Measurements from ENCODE around the gene CDC42EP2. TPM values are rescaled to one million over a fixed set of nuclear protein-coding genes. Genes with fewer than 3 reads are reported as not detected.

The CDC42EP2 gene, protein sequence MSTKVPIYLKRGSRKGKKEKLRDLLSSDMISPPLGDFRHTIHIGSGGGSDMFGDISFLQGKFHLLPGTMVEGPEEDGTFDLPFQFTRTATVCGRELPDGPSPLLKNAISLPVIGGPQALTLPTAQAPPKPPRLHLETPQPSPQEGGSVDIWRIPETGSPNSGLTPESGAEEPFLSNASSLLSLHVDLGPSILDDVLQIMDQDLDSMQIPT
- 1 to 10 TPM; 7.7 to 8.7 TPM for total RNA-seq

DNA sequence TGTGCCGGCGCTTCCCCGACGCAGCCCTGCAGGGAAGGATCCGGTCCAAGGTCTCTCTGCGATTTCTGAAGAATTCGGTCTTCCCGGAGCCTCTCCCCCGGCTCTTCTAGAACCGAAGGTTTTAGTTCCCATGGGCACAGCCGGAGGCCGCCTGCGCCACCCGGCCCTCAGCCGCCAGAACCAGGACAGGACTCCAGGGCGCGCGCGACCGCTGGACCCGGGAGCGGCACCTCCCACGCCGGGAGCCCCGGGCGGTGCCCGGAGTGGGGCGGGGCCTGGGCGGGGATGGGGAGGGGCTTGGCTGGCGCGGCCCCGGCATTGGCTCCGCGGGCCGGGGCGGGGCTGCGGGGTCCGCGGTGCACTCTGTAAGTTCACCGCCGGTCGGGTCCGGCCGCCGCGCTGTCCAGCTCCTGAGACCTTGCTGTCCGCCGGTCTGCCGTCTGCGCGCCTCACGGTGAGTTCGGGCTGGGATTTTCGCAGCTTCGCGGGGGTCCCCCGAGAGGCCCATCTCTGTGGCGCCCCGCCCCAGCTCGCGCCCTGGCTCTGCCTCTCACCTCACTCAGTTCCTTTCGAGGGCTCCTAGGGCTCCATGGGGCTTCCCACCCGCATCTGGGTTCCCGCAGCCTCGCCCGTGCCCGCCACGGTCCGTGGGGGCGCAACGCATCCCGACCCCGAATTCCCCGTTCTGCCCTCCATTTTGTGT, at the start of gene CDC42EP2:
Gene CDC42EP2 (plus strand): TSS at position 366 of the 703 bp plus-strand sequence. CDS start 6,033 bp downstream, outside the sequence.
- intact Hi-C loops (cut with DNase I): loop anchor here (1.0 to 5.0 kb wide), 2 partner anchors 36 to 87 kb away; no protein-coding TSS in a partner anchor
- Histone ChIP-seq H3K27ac (peak within 1 kb of the TSS; percentile 84 to 86), H3K36me3 (no peaks in the 10 kb centered on the region), H3K9me3 (no peaks in the 10 kb centered on the region), H3K27me3 (replicated peaks; ENCODE audit: insufficient read depth) (no peaks in the 10 kb centered on the region), H3K4me3 (peak within 1 kb of the TSS; percentile 65 to 85), H3K4me1 (replicated peaks) (no peaks in the 10 kb centered on the region)
- under 1% methylated on average over 42 of the region's 74 CpGs for WGBS
- peak; percentile 79 for DNase-seq (ENCODE audit: low spot score)
- TF ChIP-seq POLR2A (IDR thresholded peaks at IDR 0.05) (peak; percentile 77), POLR2AphosphoS5 (IDR thresholded peaks at IDR 0.05) (peak; percentile 37)
- TF ChIP-seq, protein P1, sequence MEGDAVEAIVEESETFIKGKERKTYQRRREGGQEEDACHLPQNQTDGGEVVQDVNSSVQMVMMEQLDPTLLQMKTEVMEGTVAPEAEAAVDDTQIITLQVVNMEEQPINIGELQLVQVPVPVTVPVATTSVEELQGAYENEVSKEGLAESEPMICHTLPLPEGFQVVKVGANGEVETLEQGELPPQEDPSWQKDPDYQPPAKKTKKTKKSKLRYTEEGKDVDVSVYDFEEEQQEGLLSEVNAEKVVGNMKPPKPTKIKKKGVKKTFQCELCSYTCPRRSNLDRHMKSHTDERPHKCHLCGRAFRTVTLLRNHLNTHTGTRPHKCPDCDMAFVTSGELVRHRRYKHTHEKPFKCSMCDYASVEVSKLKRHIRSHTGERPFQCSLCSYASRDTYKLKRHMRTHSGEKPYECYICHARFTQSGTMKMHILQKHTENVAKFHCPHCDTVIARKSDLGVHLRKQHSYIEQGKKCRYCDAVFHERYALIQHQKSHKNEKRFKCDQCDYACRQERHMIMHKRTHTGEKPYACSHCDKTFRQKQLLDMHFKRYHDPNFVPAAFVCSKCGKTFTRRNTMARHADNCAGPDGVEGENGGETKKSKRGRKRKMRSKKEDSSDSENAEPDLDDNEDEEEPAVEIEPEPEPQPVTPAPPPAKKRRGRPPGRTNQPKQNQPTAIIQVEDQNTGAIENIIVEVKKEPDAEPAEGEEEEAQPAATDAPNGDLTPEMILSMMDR (IDR thresholded peaks at IDR 0.05): peak in 2 of 4 experiments; percentile 21 to 41

GRCh38 chr11:65266210-65266609, 48.5 kb upstream of the CDC42EP2 start:
- 95% methylated on average over 2 of the region's 2 CpGs for WGBS
- Histone ChIP-seq H3K36me3 (no peaks in the 10 kb centered on the region), H3K27ac (no peak overlapping the region), H3K4me1 (replicated peaks) (no peaks in the 10 kb centered on the region), H3K4me3 (no peak overlapping the region), H3K27me3 (replicated peaks; ENCODE audit: insufficient read depth) (no peaks in the 10 kb centered on the region), H3K9me3 (no peaks in the 10 kb centered on the region)
- intact Hi-C loops (cut with DNase I): no loop called here
- no peak for DNase-seq (ENCODE audit: low spot score)
- no peak for TF ChIP-seq POLR2A (IDR thresholded peaks at IDR 0.05)
- TF ChIP-seq, protein P1 (IDR thresholded peaks at IDR 0.05): peak in 1 of 4 experiments; percentile 12

- TF ChIP-seq POLR2A (IDR thresholded peaks at IDR 0.05) (no peak), POLR2AphosphoS5 (IDR thresholded peaks at IDR 0.05) (peak; percentile 87)
- TF ChIP-seq, protein P1 (IDR thresholded peaks at IDR 0.05): peak; percentile 40 to 96 (median 81)
- Histone ChIP-seq H3K27ac (peak overlapping the region; percentile 16 to 42), H3K27me3 (replicated peaks; ENCODE audit: insufficient read depth) (no peaks in the 10 kb centered on the region), H3K4me3 (no peak overlapping the region), H3K9me3 (no peaks in the 10 kb centered on the region), H3K36me3 (no peaks in the 10 kb centered on the region), H3K4me1 (replicated peaks) (no peaks in the 10 kb centered on the region)
- intact Hi-C loops (cut with DNase I): loop anchor here (1.0 to 10.0 kb wide), 2 partner anchors 56 to 250 kb away; partner anchors contain the start of gene SCYL1
- DNase-seq (ENCODE audit: low spot score): peak; percentile 79
- 41% methylated on average over 6 of the region's 6 CpGs for WGBS
Observed at GRCh38 chr11:65274735-65275682, 39.7 kb upstream of the CDC42EP2 start.

- intact Hi-C loops (cut with DNase I): loop anchor here (10.0 kb wide), 1 partner anchor 249 kb away; the partner anchor contains the start of gene SCYL1
- DNase-seq (ENCODE audit: low spot score): no peak
- WGBS: 58% methylated on average over 4 of the region's 4 CpGs
- H3K27ac ChIP-seq: peak overlapping the region in 1 of 2 donors; percentile 42
- no peaks in the 10 kb centered on the region for H3K9me3 ChIP-seq
- no peak overlapping the region for H3K4me3 ChIP-seq
- H3K27me3 ChIP-seq (replicated peaks; ENCODE audit: insufficient read depth): no peaks in the 10 kb centered on the region
- TF ChIP-seq POLR2AphosphoS5 (IDR thresholded peaks at IDR 0.05) (no peak), POLR2A (IDR thresholded peaks at IDR 0.05) (no peak)
- TF ChIP-seq, protein P1 (IDR thresholded peaks at IDR 0.05): no peak
- no peaks in the 10 kb centered on the region for H3K4me1 ChIP-seq (replicated peaks)
- no peaks in the 10 kb centered on the region for H3K36me3 ChIP-seq
Observed at GRCh38 chr11:65275906-65276305, 38.8 kb upstream of the CDC42EP2 start.

Data from prostate gland (tissue), 2 donors.